GM21723 (cell line): Measurements from ENCODE around the gene SEPTIN1.
A peak's percentile ranks its signal among the peaks of the same experiment; 100 is the strongest.
"Not testable (repeated sequence)": the region's sequence is repeated elsewhere in the genome, so short reads cannot be mapped to it uniquely, and the experiment has no call there.

Experiments used
- ATAC-seq: cut with Tn5 transposase; IDR thresholded peaks from one replicate; pipeline ENCODE4 v1.9.1; 2021; ENCODE audit warnings: mild to moderate bottlenecking, moderate library complexity; ENCODE audit not compliant: unreplicated experiment

Gene SEPTIN1

GRCh38 chr16:30358577-30358936, 23.8 kb downstream of the SEPTIN1 start:
- ATAC-seq, result no peak

GRCh38 chr16:30357715-30358576, 24.4 kb downstream of the SEPTIN1 start:
- ATAC-seq, result no peak

- ATAC-seq, result no peak
Measured at GRCh38 chr16:30357085-30357714, 25.2 kb downstream of the SEPTIN1 start.

- no peak for ATAC-seq
Measured at GRCh38 chr16:30356401-30357084, 25.8 kb downstream of the SEPTIN1 start.

GRCh38 chr16:30355954-30356308, 26.4 kb downstream of the SEPTIN1 start:
- ATAC-seq, result no peak

GRCh38 chr16:30355144-30355953, 27.0 kb downstream of the SEPTIN1 start, which contains the start of gene CD2BP2:
TSS of gene CD2BP2 (minus strand) at chr16:30355308. CDS start at chr16:30354681, 627 bp downstream.
- ATAC-seq, result peak; percentile 57

GRCh38 chr16:30354423-30355143, 27.8 kb downstream of the SEPTIN1 start:
- peak; percentile 7 for ATAC-seq

GRCh38 chr16:30353438-30354129, 28.8 kb downstream of the SEPTIN1 start:
- no peak for ATAC-seq

- no peak for ATAC-seq
Measured at GRCh38 chr16:30352488-30353401, 29.6 kb downstream of the SEPTIN1 start.

GRCh38 chr16:30351586-30352419, 30.6 kb downstream of the SEPTIN1 start:
- no peak for ATAC-seq

GRCh38 chr16:30351001-30351441, 31.3 kb downstream of the SEPTIN1 start:
- no peak for ATAC-seq

GRCh38 chr16:30350134-30350871, 32.1 kb downstream of the SEPTIN1 start:
- peak; percentile 35 for ATAC-seq

- ATAC-seq, result peak; percentile 32
Measured at GRCh38 chr16:30349675-30350074, 32.7 kb downstream of the SEPTIN1 start.

GRCh38 chr16:30348929-30349328, 33.4 kb downstream of the SEPTIN1 start:
- ATAC-seq, result no peak

- ATAC-seq, result no peak
Measured at GRCh38 chr16:30348113-30348512, 34.2 kb downstream of the SEPTIN1 start.

- ATAC-seq, result no peak
Measured at GRCh38 chr16:30346286-30346685, 36.1 kb downstream of the SEPTIN1 start.

GRCh38 chr16:30343491-30343820, 38.9 kb downstream of the SEPTIN1 start:
- not testable (repeated sequence) for ATAC-seq
